IPS-18a (cell line): ENCODE data around the gene GPR4.

Experiments
- H3K27ac ChIP-seq: one replicate; pipeline ENCODE4 v1.5.1; 2013; ENCODE audit warnings: low read length
- H3K27me3 ChIP-seq: one replicate; pipeline ENCODE4 v1.6.1; 2013; ENCODE audit warnings: mild to moderate bottlenecking, low read length; ENCODE audit not compliant: control insufficient read depth, insufficient read depth
- H3K36me3 ChIP-seq: one replicate; pipeline ENCODE4 v1.6.1; 2013; ENCODE audit warnings: low read depth, low read length; ENCODE audit not compliant: control insufficient read depth
- H3K4me1 ChIP-seq: one replicate; pipeline ENCODE4 v1.6.1; 2013; ENCODE audit warnings: low read depth, low read length; ENCODE audit not compliant: control insufficient read depth
- H3K4me3 ChIP-seq: one replicate; pipeline ENCODE4 v1.5.1; 2013; ENCODE audit warnings: low read length
- H3K9ac ChIP-seq: one replicate; pipeline ENCODE4 v1.6.1; 2013; ENCODE audit warnings: mild to moderate bottlenecking, low read length, moderate library complexity
- H3K9me3 ChIP-seq: one replicate; pipeline ENCODE4 v1.6.1; 2013; ENCODE audit warnings: low read depth, low read length; ENCODE audit not compliant: control insufficient read depth

GPR4 gene

DNA sequence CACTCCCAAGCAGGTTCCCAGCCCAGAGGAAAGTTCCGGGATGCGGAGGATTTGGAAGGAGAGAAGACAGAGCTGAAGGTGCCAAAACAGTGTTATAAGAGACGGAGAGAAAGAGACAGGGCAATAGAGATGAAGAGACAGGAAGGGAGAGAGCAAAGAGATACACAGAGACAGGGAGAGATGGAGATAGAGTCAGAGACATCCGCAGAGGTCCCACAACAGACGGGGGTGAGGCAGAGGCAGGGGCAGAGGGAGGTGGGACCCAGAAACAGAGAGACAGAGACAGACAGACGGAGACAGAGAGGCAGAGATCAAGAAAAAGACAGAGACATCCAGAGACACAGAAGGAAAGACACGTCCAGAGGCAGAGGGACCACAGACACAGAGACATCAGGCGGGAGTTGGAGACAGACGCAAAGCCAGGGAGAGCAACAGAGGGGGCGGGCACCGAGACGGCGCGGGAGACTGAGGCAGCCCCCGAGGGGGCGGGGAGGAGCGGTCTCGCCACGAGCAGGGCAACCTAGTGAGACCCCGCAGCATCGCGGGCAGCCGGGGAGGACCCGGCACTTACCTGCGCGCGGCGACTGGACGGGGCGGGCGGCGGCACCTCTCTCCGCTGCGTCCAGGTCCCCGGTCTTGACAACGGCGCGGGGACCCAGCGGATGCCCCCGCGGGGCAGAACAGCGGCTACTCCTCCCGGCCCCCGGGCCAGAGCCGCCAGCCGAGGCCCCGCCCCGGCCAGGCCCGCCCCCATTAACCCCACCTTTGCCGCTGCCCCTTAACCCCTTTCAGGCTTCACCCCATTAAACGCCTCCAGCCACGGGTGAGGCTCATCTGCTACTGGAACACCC is at the start of gene GPR4:
Gene GPR4 (minus strand): TSS at position 689 of the 851 bp plus-strand sequence. CDS start 10,346 bp downstream, outside the sequence.
- H3K36me3 ChIP-seq = no peaks in the 10 kb centered on the region
- peaks cover 65% of the 10 kb centered on the region for H3K27me3 ChIP-seq
- H3K9me3 ChIP-seq = no peaks in the 10 kb centered on the region
- peaks cover 25% of the 10 kb centered on the region for H3K4me1 ChIP-seq
- H3K9ac ChIP-seq = no peak within 1 kb of the TSS
- H3K27ac ChIP-seq = no peak within 1 kb of the TSS
- peak within 1 kb of the TSS; percentile 31 for H3K4me3 ChIP-seq

DNA sequence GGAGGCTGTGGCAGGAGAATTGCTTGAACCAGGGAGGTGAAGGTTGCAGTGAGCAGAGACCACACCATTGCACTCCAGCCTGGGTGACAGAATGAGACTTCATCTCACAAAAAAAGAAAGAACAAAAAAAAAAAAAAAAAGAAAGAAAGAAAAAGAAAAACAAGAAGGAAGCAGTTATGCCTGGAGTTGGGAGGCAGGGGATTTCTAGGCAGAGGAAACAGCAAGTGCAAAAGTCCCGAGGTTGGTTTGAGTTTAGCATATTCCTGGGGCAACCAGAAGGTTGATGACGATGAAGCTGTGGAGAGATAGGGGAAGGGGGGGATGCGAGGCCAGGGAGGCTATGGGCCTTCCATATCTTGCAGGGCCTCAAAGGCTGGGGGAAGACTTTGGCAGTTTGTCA is 48.7 kb upstream of the GPR4 start:
- H3K4me1 ChIP-seq = no peaks in the 10 kb centered on the region
- H3K27me3 ChIP-seq = no peaks in the 10 kb centered on the region
- no peaks in the 10 kb centered on the region for H3K36me3 ChIP-seq
- no peaks in the 10 kb centered on the region for H3K9me3 ChIP-seq
- H3K27ac ChIP-seq = no peak overlapping the region
- no peak overlapping the region for H3K4me3 ChIP-seq
- no peak overlapping the region for H3K9ac ChIP-seq

DNA sequence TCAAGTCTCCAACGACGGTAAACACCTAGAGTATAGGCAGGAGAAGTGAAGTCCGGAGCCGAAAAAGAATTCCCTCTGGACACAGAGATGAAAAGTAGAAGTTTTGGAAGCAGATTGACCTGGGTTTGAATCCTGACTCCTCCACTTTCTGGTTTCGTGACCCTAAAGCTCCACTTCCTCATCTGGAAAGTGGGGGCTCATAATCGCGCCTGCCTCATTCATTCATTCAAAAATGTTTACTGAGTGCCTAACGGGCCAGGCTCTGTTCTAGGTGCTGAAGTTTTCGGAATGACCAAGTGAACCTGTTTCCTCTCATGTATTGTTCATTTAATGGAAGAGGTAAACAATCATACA is 44.3 kb upstream of the GPR4 start:
- Histone ChIP-seq H3K36me3 (no peaks in the 10 kb centered on the region), H3K4me1 (peaks cover 10% of the 10 kb centered on the region), H3K27ac (no peak overlapping the region), H3K4me3 (peak overlapping the region; percentile 63), H3K9ac (no peak overlapping the region), H3K27me3 (peaks cover 23% of the 10 kb centered on the region), H3K9me3 (no peaks in the 10 kb centered on the region)

DNA sequence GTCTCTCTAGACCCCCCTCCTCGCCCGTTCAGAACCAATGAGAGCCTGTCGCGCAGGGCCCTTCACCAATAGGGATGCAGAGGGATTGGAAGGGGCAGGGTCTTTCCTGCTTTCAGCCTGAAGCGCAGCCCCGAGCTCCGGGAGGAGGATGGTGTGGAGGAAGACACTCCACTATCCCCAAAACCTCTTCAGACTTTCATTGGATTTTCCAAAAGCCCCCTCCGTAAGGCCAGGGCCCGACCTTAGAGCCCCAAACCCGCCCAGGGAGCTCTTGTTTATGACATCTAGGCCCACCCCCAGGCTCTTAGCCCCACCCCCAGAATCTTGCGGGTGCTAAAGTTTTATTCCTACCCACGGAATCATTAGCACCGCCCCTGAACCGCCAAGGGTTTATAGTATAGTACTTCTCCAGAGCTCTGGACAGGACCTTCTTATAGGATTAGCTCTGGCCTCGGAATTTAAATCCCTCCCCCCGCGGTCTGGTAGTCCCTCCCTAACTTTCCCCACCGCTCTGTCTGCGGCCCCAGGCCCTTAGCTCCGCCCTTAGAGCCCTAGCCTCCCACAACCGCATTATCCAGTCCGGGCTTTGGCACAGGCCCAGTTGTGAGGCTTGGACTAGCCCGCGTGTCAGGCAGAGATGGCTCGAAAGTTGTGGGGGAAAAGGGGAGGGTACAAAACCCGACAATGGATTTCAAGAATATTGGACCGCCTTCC is 43.8 kb upstream of the GPR4 start:
- H3K9ac ChIP-seq = no peak overlapping the region

DNA sequence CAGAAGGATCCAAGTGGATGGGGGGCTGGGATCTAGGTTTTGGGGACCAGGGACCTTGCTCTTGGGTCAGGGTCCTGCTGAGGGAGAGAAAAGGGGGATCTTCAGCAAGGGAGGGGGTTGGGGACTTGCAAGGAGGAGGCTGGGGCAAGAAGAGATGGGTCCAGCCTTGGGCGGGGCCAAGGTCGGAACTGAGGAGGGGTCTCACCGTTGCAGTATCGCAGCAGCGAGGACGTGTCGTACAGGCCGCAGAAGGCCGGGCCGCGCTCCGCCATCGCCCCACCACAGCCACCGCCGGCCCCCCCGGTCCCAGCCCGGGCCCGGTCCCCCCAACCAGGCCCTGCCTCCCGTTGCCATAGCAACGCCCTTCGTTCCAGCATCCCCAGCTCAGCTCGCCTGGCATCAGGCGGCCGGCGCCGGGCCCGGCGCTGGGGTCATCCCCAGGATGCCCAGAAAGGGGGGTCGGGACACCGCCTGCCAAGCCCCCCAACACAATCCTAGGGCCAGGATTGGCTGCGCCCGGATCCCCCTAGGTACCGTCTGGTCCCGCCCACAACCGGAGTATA is 43.1 kb upstream of the GPR4 start:
- H3K27ac ChIP-seq = no peak overlapping the region
- H3K4me3 ChIP-seq = peak overlapping the region; percentile 63
- H3K4me1 ChIP-seq = peaks cover 10% of the 10 kb centered on the region
- H3K36me3 ChIP-seq = no peaks in the 10 kb centered on the region
- no peaks in the 10 kb centered on the region for H3K9me3 ChIP-seq
- peaks cover 23% of the 10 kb centered on the region for H3K27me3 ChIP-seq
- no peak overlapping the region for H3K9ac ChIP-seq

More for the DNA sequence above, 43.8 kb upstream of the GPR4 start:
- Histone ChIP-seq H3K4me1 (peaks cover 10% of the 10 kb centered on the region), H3K27me3 (peaks cover 23% of the 10 kb centered on the region), H3K4me3 (peak overlapping the region; percentile 63), H3K36me3 (no peaks in the 10 kb centered on the region), H3K27ac (no peak overlapping the region), H3K9me3 (no peaks in the 10 kb centered on the region)

DNA sequence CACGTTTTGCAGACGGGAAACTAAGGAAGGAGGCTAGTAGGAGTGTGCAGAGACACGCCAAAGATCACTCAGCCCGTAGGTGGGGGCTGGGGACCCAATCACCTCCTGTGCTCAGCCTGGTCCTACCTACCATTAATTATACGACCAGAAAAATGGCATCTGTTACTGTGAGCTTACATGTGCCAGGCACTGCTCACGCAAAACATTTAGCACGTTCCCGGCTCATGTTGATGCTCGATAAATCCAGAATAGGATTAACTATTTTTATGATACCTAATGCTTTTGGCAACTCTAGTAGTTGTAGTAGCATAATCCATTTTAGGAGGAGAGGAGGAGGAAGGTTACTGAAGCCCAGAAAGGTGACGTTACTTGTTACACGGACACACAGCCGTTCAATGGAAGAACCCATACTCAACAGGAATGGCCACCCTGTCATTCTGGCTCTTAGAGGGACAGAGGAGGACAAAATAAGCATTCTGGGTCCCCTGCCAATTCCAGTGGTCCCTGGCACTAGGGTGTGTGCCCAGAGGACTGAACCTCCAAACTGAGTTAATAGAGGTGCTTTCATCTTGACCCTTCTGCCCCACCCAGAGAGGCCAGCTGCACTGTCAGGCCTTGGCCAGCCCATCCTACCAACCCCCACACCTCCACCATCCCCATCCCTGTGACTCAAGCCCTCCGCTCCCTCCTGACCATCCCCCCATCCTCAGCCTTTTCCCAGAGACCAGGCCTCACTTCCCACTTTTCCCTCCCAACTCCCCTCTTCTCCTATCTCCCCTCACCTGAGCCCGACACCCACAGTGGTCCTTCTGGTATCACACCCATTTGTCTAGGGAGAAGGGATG is 42.1 kb upstream of the GPR4 start:
- Histone ChIP-seq H3K27ac (no peak overlapping the region), H3K4me1 (peaks cover 10% of the 10 kb centered on the region), H3K9ac (no peak overlapping the region), H3K9me3 (no peaks in the 10 kb centered on the region), H3K36me3 (no peaks in the 10 kb centered on the region), H3K27me3 (peaks cover 23% of the 10 kb centered on the region), H3K4me3 (peak overlapping the region; percentile 80)

DNA sequence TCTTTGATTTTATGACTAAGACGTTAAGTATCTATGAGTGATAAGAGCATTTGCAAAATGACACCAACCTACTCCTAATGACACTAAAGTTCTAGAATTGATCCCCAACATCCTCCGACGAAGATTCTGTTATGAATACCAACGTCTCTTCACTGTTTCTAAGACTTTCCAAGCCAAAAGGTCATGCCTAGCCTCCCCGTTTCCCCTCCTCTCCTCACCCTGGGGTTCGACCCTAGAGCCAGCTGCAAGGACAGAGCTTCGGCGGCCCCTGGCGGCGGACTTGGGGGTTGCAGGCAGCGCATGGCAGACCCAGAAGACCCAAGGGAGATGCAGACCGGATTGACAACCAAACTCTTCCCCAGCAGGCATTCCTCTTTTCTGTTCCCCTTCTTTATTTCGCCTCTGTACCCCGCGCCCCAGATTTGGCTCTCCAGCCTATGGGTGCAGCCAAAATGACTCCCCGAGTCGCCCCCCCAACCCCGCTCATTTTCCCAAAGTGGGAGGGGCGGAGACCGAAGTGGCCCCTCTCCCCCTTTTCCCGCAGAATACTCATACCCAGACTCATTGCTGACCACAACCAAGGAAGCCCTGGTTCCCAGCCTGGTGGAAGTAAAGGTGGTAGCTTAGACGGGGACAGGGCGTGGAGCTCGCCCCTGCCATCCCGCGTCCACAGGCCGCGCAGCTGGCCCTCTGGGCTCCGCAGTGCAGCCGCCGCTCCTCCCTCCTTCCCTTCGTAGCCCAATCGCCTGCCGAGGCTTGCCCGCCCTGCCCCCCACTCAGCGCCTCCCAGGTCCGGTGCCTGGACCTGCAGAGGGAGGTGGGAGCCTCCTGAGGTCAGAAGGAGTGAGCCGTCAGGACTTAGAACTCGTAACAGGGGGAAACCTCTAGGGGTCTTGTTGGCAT is 41.3 kb upstream of the GPR4 start:
- H3K27me3 ChIP-seq = peaks cover 23% of the 10 kb centered on the region
- H3K9ac ChIP-seq = no peak overlapping the region
- H3K9me3 ChIP-seq = no peaks in the 10 kb centered on the region
- H3K36me3 ChIP-seq = no peaks in the 10 kb centered on the region
- H3K27ac ChIP-seq = no peak overlapping the region
- peaks cover 10% of the 10 kb centered on the region for H3K4me1 ChIP-seq
- peak overlapping the region; percentile 80 for H3K4me3 ChIP-seq

DNA sequence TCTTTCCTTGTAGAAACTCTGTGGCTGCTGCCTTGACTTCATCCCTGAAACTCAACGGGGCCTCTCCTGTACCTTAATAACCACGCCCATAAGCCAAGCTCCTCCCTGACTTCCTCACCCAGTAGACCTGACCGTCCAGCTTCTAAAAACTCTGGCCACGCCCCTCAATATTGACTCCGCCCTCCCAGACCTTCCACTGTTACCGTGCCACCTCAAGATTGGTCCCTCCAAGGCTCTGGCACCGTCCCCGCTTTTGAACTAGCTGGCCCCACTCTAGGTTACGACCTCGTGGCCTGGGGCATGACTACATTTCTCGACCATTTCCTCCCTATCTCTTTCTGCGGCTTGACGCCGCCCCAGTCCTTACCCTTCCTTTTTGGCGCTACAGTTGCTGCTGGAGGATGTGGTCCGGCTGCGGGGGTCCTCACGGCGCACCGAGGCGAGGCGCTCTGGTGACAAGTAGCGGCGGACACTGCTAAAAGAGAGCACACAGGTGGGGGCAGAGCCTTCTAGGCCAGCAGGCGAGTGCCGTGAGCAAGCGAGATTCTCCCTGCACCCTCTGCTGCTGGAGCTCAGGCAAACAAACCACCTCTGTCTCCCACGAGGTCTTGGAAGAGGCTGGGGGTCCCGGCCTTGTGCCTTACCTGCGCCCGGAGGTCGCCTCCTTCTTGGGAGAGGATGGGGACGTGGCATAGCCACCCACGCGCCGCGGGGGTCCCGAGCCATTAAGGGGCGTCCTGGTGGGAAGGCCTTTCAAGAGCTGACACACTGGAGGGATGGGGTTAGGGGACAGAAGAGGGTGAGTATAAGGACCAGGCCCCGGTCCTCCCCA is 39.5 kb upstream of the GPR4 start:
- peaks cover 23% of the 10 kb centered on the region for H3K27me3 ChIP-seq
- no peaks in the 10 kb centered on the region for H3K36me3 ChIP-seq
- no peaks in the 10 kb centered on the region for H3K9me3 ChIP-seq
- H3K9ac ChIP-seq = no peak overlapping the region
- H3K27ac ChIP-seq = no peak overlapping the region
- H3K4me3 ChIP-seq = peak overlapping the region; percentile 61
- peaks cover 16% of the 10 kb centered on the region for H3K4me1 ChIP-seq

DNA sequence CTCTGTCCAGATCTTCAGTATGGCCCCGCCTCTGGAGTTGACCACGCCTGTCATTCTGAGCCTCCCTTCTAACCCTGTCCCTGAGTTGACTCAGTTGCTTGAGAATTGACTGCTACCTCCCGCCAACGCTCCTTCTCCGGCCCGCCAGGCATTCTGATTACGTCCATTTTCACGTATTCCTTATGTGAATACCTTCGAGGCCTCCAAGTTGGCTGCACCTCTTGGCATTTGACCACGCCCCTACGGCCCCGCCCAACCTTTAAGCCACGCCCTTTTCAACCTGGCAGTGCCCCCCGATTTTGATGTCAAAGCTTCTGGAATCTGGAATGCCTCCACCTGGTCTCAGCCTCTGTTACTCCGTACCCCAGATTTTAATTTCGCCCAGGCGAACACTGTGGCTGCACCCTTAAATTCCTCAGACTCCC is 38.8 kb upstream of the GPR4 start:
- Histone ChIP-seq H3K4me1 (peaks cover 16% of the 10 kb centered on the region), H3K9me3 (no peaks in the 10 kb centered on the region), H3K9ac (no peak overlapping the region), H3K27me3 (peaks cover 23% of the 10 kb centered on the region), H3K36me3 (no peaks in the 10 kb centered on the region), H3K4me3 (peak overlapping the region; percentile 61), H3K27ac (no peak overlapping the region)
